Uterus (tissue), 4 donors: Measurements from ENCODE around the gene CEP85L. TPM values are rescaled to one million over a fixed set of nuclear protein-coding genes. Genes with fewer than 3 reads are reported as not detected.

ENCODE experiments used
- DNase-seq, 2 donors: peaks; one replicate each; pipeline ENCODE4 v3.0.0-alpha.2; 2019 to 2020
- H3K27ac ChIP-seq, 2 donors: fragments of 200-600 bp; sonication (generic); 1 replicate in 1 of 2; 2 replicates in 1 of 2; pipeline ENCODE4 v1.5.1; 2016 to 2018
- H3K27me3 ChIP-seq, 2 donors: fragments of 200-600 bp; sonication (generic); one replicate each; pipeline ENCODE4 v1.5.1; 2018 to 2019; ENCODE audit warnings: control low read depth in 1 of 2
- H3K36me3 ChIP-seq, 2 donors: fragments of 200-600 bp; sonication (generic); one replicate each; pipeline ENCODE4 v1.5.1; 2019; ENCODE audit warnings: control low read depth in 1 of 2
- H3K4me1 ChIP-seq, 2 donors: fragments of 200-600 bp; sonication (generic); one replicate each; pipeline ENCODE4 v1.5.1; 2018 to 2019; ENCODE audit warnings: control low read depth in 1 of 2
- H3K4me3 ChIP-seq, 2 donors: fragments of 200-600 bp; sonication (generic); 1 replicate in 1 of 2; 2 replicates in 1 of 2; pipeline ENCODE4 v1.5.1; 2018 to 2019; ENCODE audit warnings: mild to moderate bottlenecking in 1 of 2
- H3K9me3 ChIP-seq, 2 donors: fragments of 200-600 bp; sonication (generic); one replicate each; pipeline ENCODE4 v1.5.1; 2019; ENCODE audit warnings: control low read depth in 1 of 2
- CTCF ChIP-seq, 4 experiments: fragments of 200-600 bp in 2 of 4; fragments of 450-650 bp in 2 of 4; sonication (generic) in 2 of 4; IDR thresholded peaks; one replicate each; pipeline ENCODE4 v1.5.1; 2016 to 2019; ENCODE audit warnings: antibody characterized with exemption in 4 of 4, mild to moderate bottlenecking in 2 of 4, moderate library complexity in 1 of 4
- POLR2A ChIP-seq, 2 donors: fragments of 450-650 bp; IDR thresholded peaks; one replicate each; pipeline ENCODE4 v1.6.1; 2016; ENCODE audit warnings: antibody characterized with exemption in 2 of 2, mild to moderate bottlenecking in 1 of 2, moderate library complexity in 1 of 2
- intact Hi-C: fragments of 100-400 bp; cut with DNase I; formaldehyde crosslinking; loops from one replicate; pipeline ENCODE4 v1.15.1; 2023; ENCODE audit warnings: low total_unique reads
- total RNA-seq, 4 donors: library from RNA; depleted of rRNA in 3 of 4; stranded (reverse); fragments of >200 nt in 3 of 4; gene quantifications; one replicate each; pipeline versions ENCODE4 v1.1.0 to v1.2.4, GENCODE V29; 2014 to 2023
- donor health status: DM: yes; HTN: yes; CAD: no.

CEP85L gene
- total RNA-seq, 4 donors from 2014 or later, result 32.7 to 968 (median 64.4) TPM

GRCh38 chr6:118621799-118622470, 29.5 kb downstream of the CEP85L start:
- no peak for DNase-seq
- no peak overlapping the region for H3K27ac ChIP-seq
- H3K4me1 ChIP-seq, result no peaks in the 10 kb centered on the region
- no peaks in the 10 kb centered on the region for H3K9me3 ChIP-seq
- H3K4me3 ChIP-seq, result no peak overlapping the region
- no peak for TF ChIP-seq CTCF (IDR thresholded peaks at IDR 0.05)
- H3K27me3 ChIP-seq, result no peaks in the 10 kb centered on the region
- intact Hi-C loops, result no loop called here
- H3K36me3 ChIP-seq, result no peaks in the 10 kb centered on the region

DNA sequence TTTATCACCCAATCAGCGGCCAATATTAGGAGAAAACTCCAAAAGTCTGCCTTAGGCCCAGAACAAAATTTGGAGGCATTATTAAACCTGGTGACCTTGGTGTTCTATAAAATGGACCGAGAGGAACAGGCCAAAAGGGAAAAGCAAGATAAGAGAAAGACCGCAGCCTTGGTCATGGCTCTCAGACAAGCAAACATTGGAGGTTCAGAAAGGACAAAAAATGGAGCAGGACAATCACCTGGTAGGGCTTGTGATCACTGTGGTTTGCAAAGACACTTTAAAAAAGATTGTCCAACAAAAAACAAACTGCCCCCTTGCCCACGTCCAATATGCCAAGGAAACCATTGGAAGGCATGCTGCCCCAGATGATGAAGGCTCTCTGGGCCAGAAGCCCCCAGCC, 31.2 kb downstream of the CEP85L start:
- intact Hi-C loops, result no loop called here
- Histone ChIP-seq H3K4me3 (no peak overlapping the region), H3K9me3 (no peaks in the 10 kb centered on the region), H3K36me3 (no peaks in the 10 kb centered on the region), H3K27me3 (no peaks in the 10 kb centered on the region), H3K27ac (no peak overlapping the region), H3K4me1 (no peaks in the 10 kb centered on the region)
- TF ChIP-seq POLR2A (IDR thresholded peaks at IDR 0.05), result no peak
- TF ChIP-seq CTCF (IDR thresholded peaks at IDR 0.05), result no peak
- DNase-seq, result no peak

GRCh38 chr6:118618676-118619377, 32.6 kb downstream of the CEP85L start:
- intact Hi-C loops, result no loop called here
- Histone ChIP-seq H3K9me3 (no peaks in the 10 kb centered on the region), H3K27ac (no peak overlapping the region), H3K4me3 (no peak overlapping the region), H3K36me3 (no peaks in the 10 kb centered on the region), H3K27me3 (no peaks in the 10 kb centered on the region), H3K4me1 (no peaks in the 10 kb centered on the region)
- DNase-seq, result peak; percentile 46 to 54
- TF ChIP-seq CTCF (IDR thresholded peaks at IDR 0.05), result peak; percentile 70 to 85 (median 82)
- TF ChIP-seq POLR2A (IDR thresholded peaks at IDR 0.05), result no peak

DNA sequence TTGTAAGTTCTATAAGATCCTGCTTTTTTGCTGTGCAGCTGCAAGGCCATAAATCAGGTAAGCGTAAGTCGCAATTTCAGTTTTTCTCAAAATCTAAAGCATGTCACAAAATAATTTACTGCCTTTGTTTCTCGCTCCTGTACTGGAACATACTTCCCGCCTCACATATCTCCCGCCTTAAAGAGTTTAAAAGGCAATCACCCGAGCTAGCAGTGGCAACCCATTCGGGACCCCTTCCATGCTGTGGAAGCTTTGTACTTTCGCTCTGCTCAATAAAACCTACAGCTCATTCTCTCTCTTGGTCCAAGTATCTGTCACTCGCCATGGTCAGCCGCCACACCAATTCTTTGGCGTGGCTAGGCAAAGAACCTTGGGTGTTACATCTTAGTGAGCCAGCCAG, 34.0 kb downstream of the CEP85L start:
- H3K4me3 ChIP-seq, result no peak overlapping the region
- no peaks in the 10 kb centered on the region for H3K9me3 ChIP-seq
- intact Hi-C loops, result no loop called here
- no peak for DNase-seq
- H3K4me1 ChIP-seq, result no peaks in the 10 kb centered on the region
- no peak for TF ChIP-seq POLR2A (IDR thresholded peaks at IDR 0.05)
- no peaks in the 10 kb centered on the region for H3K36me3 ChIP-seq
- no peak overlapping the region for H3K27ac ChIP-seq
- H3K27me3 ChIP-seq, result no peaks in the 10 kb centered on the region

DNA sequence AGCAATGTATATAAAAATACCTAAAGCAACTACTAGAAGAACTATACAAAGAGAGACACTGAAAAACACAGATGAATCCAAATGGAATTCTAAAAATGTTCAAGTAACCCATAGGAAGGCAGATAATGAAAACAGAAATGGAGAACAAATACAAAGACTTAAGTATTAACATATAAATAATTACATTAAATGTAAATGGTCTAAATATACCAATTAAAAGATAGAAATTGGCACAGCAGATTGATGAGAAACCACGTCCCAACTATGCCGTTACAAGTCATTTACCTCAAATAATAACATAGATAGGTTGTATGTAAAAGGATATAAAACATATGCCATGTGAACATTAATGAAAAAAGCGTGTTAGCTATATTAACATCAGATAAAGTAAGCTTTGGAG, 40.1 kb downstream of the CEP85L start:
- no peak for DNase-seq
- Histone ChIP-seq H3K27me3 (no peaks in the 10 kb centered on the region), H3K9me3 (no peaks in the 10 kb centered on the region), H3K4me1 (no peaks in the 10 kb centered on the region), H3K27ac (no peak overlapping the region), H3K4me3 (no peak overlapping the region), H3K36me3 (no peaks in the 10 kb centered on the region)
- TF ChIP-seq POLR2A (IDR thresholded peaks at IDR 0.05) (no peak), CTCF (IDR thresholded peaks at IDR 0.05) (no peak)
- intact Hi-C loops, result no loop called here
